HepG2 (cell line): ENCODE results near the gene MPC1L. TPM values are rescaled to one million over a fixed set of nuclear protein-coding genes. Genes with fewer than 3 reads are reported as not detected.

Experiments
- FOXP1 ChIP-seq, 2 experiments: fragments of 450-650 bp in 1 of 2; IDR thresholded peaks; 2 replicates each; pipeline ENCODE4 v1.6.1; 2017 to 2018; ENCODE audit warnings: antibody characterized with exemption in 1 of 2
- KLF9 ChIP-seq: IDR thresholded peaks from 2 replicates; pipeline ENCODE4 v1.6.1; 2016; ENCODE audit warnings: low read depth
- MAFF ChIP-seq: IDR thresholded peaks from 2 replicates; pipeline ENCODE4 v1.6.1; 2011; ENCODE audit warnings: low read depth, low read length, improper control_type of control experiment
- MYNN ChIP-seq: sonication (generic); formaldehyde crosslinking; IDR thresholded peaks from 2 replicates; pipeline ENCODE4 v1.4.0; 2020; ENCODE audit warnings: mild to moderate bottlenecking, low read depth, missing genetic modification reagents
- SOX13 ChIP-seq, 3 experiments: fragments of 450-650 bp in 1 of 3; sonication (generic) in 1 of 3; formaldehyde crosslinking in 1 of 3; IDR thresholded peaks in 2 of 3; conservative IDR thresholded peaks in 1 of 3; 2 replicates each; pipeline versions ENCODE4 v1.5.0 to v1.6.1; 2016 to 2020; ENCODE audit warnings: antibody characterized with exemption in 1 of 3, mild to moderate bottlenecking in 1 of 3, missing compliant biosample characterization in 1 of 3, missing genetic modification reagents in 1 of 3, moderate library complexity in 1 of 3
- ZNF772 ChIP-seq: sonication (generic); formaldehyde crosslinking; IDR thresholded peaks from 2 replicates; pipeline ENCODE4 v1.5.0; 2020; ENCODE audit warnings: mild to moderate bottlenecking, missing genetic modification reagents
- ZNF781 ChIP-seq: sonication (generic); formaldehyde crosslinking; IDR thresholded peaks from 2 replicates; pipeline ENCODE4 v1.5.1; 2020; ENCODE audit warnings: borderline replicate concordance, mild to moderate bottlenecking, missing genetic modification reagents; ENCODE audit errors: not compliant biosample characterization
- polyA plus RNA-seq, 8 experiments: library from polyadenylated mRNA; depleted of rRNA in 3 of 8; stranded (reverse) in 7 of 8; unstranded in 1 of 8; fragments of >200 nt; fragmentation: Illumina TruSeq in 4 of 8; extraction: Trizol in 4 of 8; gene quantifications; 2 replicates each; pipeline versions ENCODE4 v1.2.1 to v1.2.3, GENCODE V29; 2011 to 2016; ENCODE audit warnings: low read depth in 4 of 8, missing spikeins in 1 of 8, mixed read lengths in 1 of 8; ENCODE audit not compliant: insufficient read depth in 1 of 8
- total RNA-seq, 5 experiments: library from RNA; depleted of rRNA; stranded (reverse); fragments of >200 nt; fragmentation: Illumina TruSeq; extraction: Trizol; gene quantifications; 2 replicates each; pipeline ENCODE4 v1.2.3, GENCODE V29; 2016; ENCODE audit warnings: low read depth in 1 of 5
- TF ChIP-seq, protein P1 (sequence below): sonication (generic); formaldehyde crosslinking; IDR thresholded peaks from 2 replicates; pipeline ENCODE4 v1.8.1; 2023; ENCODE audit warnings: mild to moderate bottlenecking, inconsistent platforms, moderate library complexity, missing genetic modification reagents, borderline replicate concordance
- TF ChIP-seq, protein P2 (sequence below): sonication (generic); formaldehyde crosslinking; IDR thresholded peaks from 2 replicates; pipeline ENCODE4 v1.4.0; 2020; ENCODE audit warnings: missing genetic modification reagents, mild to moderate bottlenecking, borderline replicate concordance
- TF ChIP-seq, protein P3 (sequence below): sonication (generic); formaldehyde crosslinking; IDR thresholded peaks from 2 replicates; pipeline ENCODE4 v1.9.0; 2022; ENCODE audit warnings: low read depth, missing genetic modification reagents
- TF ChIP-seq, protein P4 (sequence below): sonication (generic); formaldehyde crosslinking; conservative IDR thresholded peaks from 2 replicates; pipeline ENCODE4 v1.8.1; 2023; ENCODE audit warnings: missing genetic modification reagents

The MPC1L gene
- total and polyA plus RNA-seq, 2 of the 13 experiments (the other 11 are each of a cell fraction or from before 2014, with no cell fraction given): not detected

DNA sequence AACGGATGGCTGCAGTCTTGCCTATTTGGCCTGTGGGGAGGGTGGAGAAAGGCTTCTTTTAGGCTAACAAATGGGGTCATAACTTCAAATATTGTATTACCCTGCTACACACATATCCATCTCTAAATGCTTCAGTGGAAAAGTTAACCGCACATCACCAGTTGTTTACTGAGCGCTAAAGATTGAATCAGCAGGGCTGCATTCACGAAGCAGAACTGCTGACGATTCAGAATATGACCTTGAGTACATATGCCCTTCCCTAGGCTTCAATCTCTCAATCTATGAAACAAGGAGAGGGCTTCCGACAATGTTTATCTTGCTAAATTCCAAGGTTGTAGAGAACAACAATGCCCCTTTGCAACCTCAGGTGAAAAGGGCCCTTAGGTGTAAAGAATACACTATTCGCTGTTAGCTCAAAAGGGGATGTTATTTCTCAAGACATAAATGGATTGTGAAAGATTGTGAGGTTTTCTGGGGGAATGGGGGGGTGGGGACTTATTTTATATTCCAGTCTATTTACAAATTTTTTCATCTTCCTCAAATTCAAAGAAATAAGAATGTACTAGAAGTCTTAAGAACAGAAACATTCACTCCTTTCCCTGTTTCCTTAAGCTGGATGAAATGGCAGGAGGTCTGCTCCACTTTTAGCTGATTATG, 45.1 kb upstream of the MPC1L start (continued):
- no peak for TF ChIP-seq ZNF772 (CRISPR knock-in tag)
- no peak for TF ChIP-seq ZNF781 (CRISPR knock-in tag)
- peak; percentile 85 for TF ChIP-seq MAFF
- TF ChIP-seq, protein P1, sequence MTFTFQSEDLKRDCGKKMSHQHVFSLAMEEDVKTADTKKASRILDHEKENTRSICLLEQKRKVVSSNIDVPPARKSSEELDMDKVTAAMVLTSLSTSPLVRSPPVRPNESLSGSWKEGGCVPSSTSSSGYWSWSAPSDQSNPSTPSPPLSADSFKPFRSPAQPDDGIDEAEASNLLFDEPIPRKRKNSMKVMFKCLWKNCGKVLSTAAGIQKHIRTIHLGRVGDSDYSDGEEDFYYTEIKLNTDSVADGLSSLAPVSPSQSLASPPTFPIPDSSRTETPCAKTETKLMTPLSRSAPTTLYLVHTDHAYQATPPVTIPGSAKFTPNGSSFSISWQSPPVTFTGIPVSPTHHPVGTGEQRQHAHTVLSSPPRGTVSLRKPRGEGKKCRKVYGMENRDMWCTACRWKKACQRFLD (CRISPR knock-in tag): no peak
- no peak for TF ChIP-seq MYNN (CRISPR knock-in tag)
- TF ChIP-seq KLF9 (CRISPR knock-in tag): no peak
- no peak for TF ChIP-seq FOXP1 (IDR thresholded peaks at IDR 0.05)
- peak; percentile 37; the same call in 1 of the 2 replicates for TF ChIP-seq FOXP1 (CRISPR knock-in tag; IDR thresholded peaks at IDR 0.05)
- TF ChIP-seq SOX13 (IDR thresholded peaks at IDR 0.05): no peak
- TF ChIP-seq SOX13 (CRISPR knock-in tag; conservative IDR thresholded peaks at IDR 0.05 in 1 of 2, IDR thresholded peaks at IDR 0.05 in 1 of 2): peak in 1 of 2 experiments; percentile 48; a peak in 1 of 4 replicates
- TF ChIP-seq, protein P2, sequence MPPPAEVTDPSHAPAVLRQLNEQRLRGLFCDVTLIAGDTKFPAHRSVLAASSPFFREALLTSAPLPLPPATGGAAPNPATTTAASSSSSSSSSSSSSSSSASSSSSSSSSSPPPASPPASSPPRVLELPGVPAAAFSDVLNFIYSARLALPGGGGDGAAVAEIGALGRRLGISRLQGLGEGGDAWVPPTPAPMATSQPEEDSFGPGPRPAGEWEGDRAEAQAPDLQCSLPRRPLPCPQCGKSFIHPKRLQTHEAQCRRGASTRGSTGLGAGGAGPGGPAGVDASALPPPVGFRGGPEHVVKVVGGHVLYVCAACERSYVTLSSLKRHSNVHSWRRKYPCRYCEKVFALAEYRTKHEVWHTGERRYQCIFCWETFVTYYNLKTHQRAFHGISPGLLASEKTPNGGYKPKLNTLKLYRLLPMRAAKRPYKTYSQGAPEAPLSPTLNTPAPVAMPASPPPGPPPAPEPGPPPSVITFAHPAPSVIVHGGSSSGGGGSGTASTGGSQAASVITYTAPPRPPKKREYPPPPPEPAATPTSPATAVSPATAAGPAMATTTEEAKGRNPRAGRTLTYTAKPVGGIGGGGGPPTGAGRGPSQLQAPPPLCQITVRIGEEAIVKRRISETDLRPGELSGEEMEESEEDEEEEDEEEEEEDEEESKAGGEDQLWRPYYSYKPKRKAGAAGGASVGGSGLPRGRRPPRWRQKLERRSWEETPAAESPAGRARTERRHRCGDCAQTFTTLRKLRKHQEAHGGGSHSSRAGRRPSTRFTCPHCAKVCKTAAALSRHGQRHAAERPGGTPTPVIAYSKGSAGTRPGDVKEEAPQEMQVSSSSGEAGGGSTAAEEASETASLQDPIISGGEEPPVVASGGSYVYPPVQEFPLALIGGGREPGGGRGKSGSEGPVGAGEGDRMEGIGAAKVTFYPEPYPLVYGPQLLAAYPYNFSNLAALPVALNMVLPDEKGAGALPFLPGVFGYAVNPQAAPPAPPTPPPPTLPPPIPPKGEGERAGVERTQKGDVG (CRISPR knock-in tag): no peak
- TF ChIP-seq, protein P3, sequence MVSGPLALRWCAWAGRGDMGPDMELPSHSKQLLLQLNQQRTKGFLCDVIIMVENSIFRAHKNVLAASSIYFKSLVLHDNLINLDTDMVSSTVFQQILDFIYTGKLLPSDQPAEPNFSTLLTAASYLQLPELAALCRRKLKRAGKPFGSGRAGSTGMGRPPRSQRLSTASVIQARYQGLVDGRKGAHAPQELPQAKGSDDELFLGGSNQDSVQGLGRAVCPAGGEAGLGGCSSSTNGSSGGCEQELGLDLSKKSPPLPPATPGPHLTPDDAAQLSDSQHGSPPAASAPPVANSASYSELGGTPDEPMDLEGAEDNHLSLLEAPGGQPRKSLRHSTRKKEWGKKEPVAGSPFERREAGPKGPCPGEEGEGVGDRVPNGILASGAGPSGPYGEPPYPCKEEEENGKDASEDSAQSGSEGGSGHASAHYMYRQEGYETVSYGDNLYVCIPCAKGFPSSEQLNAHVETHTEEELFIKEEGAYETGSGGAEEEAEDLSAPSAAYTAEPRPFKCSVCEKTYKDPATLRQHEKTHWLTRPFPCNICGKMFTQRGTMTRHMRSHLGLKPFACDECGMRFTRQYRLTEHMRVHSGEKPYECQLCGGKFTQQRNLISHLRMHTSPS (CRISPR knock-in tag): no peak
- TF ChIP-seq, protein P4, sequence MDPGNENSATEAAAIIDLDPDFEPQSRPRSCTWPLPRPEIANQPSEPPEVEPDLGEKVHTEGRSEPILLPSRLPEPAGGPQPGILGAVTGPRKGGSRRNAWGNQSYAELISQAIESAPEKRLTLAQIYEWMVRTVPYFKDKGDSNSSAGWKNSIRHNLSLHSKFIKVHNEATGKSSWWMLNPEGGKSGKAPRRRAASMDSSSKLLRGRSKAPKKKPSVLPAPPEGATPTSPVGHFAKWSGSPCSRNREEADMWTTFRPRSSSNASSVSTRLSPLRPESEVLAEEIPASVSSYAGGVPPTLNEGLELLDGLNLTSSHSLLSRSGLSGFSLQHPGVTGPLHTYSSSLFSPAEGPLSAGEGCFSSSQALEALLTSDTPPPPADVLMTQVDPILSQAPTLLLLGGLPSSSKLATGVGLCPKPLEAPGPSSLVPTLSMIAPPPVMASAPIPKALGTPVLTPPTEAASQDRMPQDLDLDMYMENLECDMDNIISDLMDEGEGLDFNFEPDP (CRISPR knock-in tag): no peak
